HCT116 (cell line): ENCODE data around the gene NGEF.

Experiments used
- CEBPB ChIP-seq: IDR thresholded peaks from 2 replicates; pipeline ENCODE4 v1.6.1; 2012; ENCODE audit warnings: low read depth
- CTCF ChIP-seq, 3 experiments: fragments of 200-600 bp in 1 of 3; sonication (generic) in 1 of 3; IDR thresholded peaks in 2 of 3; conservative IDR thresholded peaks in 1 of 3; 2 replicates each; pipeline ENCODE4 v1.5.1; 2012 to 2017; ENCODE audit warnings: low read depth in 2 of 3, low read length in 2 of 3, antibody characterized with exemption in 1 of 3, borderline replicate concordance in 1 of 3, control low read depth in 1 of 3, mild to moderate bottlenecking in 1 of 3, mixed read lengths in 1 of 3, mixed run types in 1 of 3, moderate library complexity in 1 of 3; ENCODE audit not compliant: insufficient read depth in 1 of 3
- EZH2 ChIP-seq: fragments of 200-600 bp; sonication (generic); IDR thresholded peaks from 2 replicates; pipeline ENCODE4 v1.6.1; 2017; ENCODE audit warnings: antibody characterized with exemption, mixed run types
- EZH2phosphoT487 ChIP-seq: fragments of 200-600 bp; IDR thresholded peaks from 2 replicates; pipeline ENCODE4 v1.6.1; 2018; ENCODE audit warnings: antibody characterized with exemption, borderline replicate concordance
- TCF7L2 ChIP-seq: IDR thresholded peaks from 2 replicates; pipeline ENCODE4 v1.7.0; 2011; ENCODE audit warnings: borderline replicate concordance, inconsistent platforms; ENCODE audit not compliant: insufficient read depth, insufficient read length; ENCODE audit errors: extremely low read depth
- TF ChIP-seq, protein P1 (sequence below): IDR thresholded peaks from 2 replicates; pipeline ENCODE4 v1.6.1; 2012
- TF ChIP-seq, protein P2 (sequence below): IDR thresholded peaks from 2 replicates; pipeline ENCODE4 v1.6.1; 2012; ENCODE audit warnings: low read depth

GRCh38 chr2:232887171-232887850 lies 125.7 kb downstream of the NGEF start:
- TF ChIP-seq, protein P1, sequence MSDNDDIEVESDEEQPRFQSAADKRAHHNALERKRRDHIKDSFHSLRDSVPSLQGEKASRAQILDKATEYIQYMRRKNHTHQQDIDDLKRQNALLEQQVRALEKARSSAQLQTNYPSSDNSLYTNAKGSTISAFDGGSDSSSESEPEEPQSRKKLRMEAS = no peak
- peak in 2 of 3 experiments; percentile 23 to 33; a peak in 3 of 6 replicates for TF ChIP-seq CTCF (IDR thresholded peaks at IDR 0.05 in 2 of 3, conservative IDR thresholded peaks at IDR 0.05 in 1 of 3; ENCODE audit: borderline replicate concordance in 1 of 3, insufficient read depth in 1 of 3, low read depth in 2 of 3, low read length in 2 of 3)
- TF ChIP-seq EZH2phosphoT487 = no peak
- no peak for TF ChIP-seq CEBPB
- TF ChIP-seq TCF7L2 = no peak
- no peak for TF ChIP-seq EZH2
- TF ChIP-seq, protein P2, sequence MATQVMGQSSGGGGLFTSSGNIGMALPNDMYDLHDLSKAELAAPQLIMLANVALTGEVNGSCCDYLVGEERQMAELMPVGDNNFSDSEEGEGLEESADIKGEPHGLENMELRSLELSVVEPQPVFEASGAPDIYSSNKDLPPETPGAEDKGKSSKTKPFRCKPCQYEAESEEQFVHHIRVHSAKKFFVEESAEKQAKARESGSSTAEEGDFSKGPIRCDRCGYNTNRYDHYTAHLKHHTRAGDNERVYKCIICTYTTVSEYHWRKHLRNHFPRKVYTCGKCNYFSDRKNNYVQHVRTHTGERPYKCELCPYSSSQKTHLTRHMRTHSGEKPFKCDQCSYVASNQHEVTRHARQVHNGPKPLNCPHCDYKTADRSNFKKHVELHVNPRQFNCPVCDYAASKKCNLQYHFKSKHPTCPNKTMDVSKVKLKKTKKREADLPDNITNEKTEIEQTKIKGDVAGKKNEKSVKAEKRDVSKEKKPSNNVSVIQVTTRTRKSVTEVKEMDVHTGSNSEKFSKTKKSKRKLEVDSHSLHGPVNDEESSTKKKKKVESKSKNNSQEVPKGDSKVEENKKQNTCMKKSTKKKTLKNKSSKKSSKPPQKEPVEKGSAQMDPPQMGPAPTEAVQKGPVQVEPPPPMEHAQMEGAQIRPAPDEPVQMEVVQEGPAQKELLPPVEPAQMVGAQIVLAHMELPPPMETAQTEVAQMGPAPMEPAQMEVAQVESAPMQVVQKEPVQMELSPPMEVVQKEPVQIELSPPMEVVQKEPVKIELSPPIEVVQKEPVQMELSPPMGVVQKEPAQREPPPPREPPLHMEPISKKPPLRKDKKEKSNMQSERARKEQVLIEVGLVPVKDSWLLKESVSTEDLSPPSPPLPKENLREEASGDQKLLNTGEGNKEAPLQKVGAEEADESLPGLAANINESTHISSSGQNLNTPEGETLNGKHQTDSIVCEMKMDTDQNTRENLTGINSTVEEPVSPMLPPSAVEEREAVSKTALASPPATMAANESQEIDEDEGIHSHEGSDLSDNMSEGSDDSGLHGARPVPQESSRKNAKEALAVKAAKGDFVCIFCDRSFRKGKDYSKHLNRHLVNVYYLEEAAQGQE = no peak
